Thyroid gland (tissue), 4 donors: ENCODE measurements around the gene LRRC10. TPM values are rescaled to one million over a fixed set of nuclear protein-coding genes. Genes with fewer than 3 reads are reported as not detected.

Experiments
- DNase-seq, 2 donors: peaks; one replicate each; pipeline ENCODE4 v3.0.0-alpha.2; 2019
- H3K27ac ChIP-seq, 3 donors: fragments of 200-600 bp; sonication (generic); 1 replicate in 2 of 3; 2 replicates in 1 of 3; pipeline ENCODE4 v1.5.1; 2016 to 2019; ENCODE audit warnings: mild to moderate bottlenecking in 1 of 3, moderate library complexity in 1 of 3
- H3K27me3 ChIP-seq: fragments of 200-600 bp; sonication (generic); one replicate; pipeline ENCODE4 v1.5.1; 2019
- H3K36me3 ChIP-seq, 2 donors: fragments of 200-600 bp; sonication (generic); one replicate each; pipeline ENCODE4 v1.5.1; 2016 to 2019
- H3K4me1 ChIP-seq, 2 donors: fragments of 200-600 bp; sonication (generic); one replicate each; pipeline ENCODE4 v1.5.1; 2017 to 2019
- H3K4me3 ChIP-seq, 3 donors: fragments of 200-600 bp; sonication (generic); replicated peaks in 1 of 3; 1 replicate in 2 of 3; 2 replicates in 1 of 3; pipeline ENCODE4 v1.5.1; 2016; ENCODE audit warnings: mild to moderate bottlenecking in 1 of 3
- H3K9me3 ChIP-seq: fragments of 200-600 bp; sonication (generic); one replicate; pipeline ENCODE4 v1.5.1; 2017
- POLR2A ChIP-seq, 2 donors: fragments of 450-650 bp; IDR thresholded peaks; one replicate each; pipeline ENCODE4 v1.6.1; 2017; ENCODE audit warnings: antibody characterized with exemption in 2 of 2, mild to moderate bottlenecking in 2 of 2, moderate library complexity in 1 of 2
- WGBS, 2 donors: methylation state at CpG; one replicate each; pipeline ENCODE4 v1.1.5; 2017; 5-methylcytosine and 5-hydroxymethylcytosine counted together
- intact Hi-C: fragments of 100-400 bp; cut with DNase I; formaldehyde crosslinking; loops from one replicate; pipeline ENCODE4 v1.15.1; 2023
- total RNA-seq, 4 donors: library from RNA; depleted of rRNA; stranded (reverse); fragments of >200 nt; gene quantifications; one replicate each; pipeline ENCODE4 v1.2.3, GENCODE V29; 2016
- TF ChIP-seq, protein P1 (sequence below), 6 experiments: fragments of 200-600 bp in 3 of 6; fragments of 450-650 bp in 3 of 6; sonication (generic) in 3 of 6; IDR thresholded peaks; one replicate each; pipeline ENCODE4 v1.5.1; 2016 to 2019; ENCODE audit warnings: antibody characterized with exemption in 6 of 6, mild to moderate bottlenecking in 2 of 6, inconsistent platforms in 1 of 6, moderate library complexity in 1 of 6

Gene LRRC10
- total RNA-seq, 4 donors from 2014 or later: not detected

DNA sequence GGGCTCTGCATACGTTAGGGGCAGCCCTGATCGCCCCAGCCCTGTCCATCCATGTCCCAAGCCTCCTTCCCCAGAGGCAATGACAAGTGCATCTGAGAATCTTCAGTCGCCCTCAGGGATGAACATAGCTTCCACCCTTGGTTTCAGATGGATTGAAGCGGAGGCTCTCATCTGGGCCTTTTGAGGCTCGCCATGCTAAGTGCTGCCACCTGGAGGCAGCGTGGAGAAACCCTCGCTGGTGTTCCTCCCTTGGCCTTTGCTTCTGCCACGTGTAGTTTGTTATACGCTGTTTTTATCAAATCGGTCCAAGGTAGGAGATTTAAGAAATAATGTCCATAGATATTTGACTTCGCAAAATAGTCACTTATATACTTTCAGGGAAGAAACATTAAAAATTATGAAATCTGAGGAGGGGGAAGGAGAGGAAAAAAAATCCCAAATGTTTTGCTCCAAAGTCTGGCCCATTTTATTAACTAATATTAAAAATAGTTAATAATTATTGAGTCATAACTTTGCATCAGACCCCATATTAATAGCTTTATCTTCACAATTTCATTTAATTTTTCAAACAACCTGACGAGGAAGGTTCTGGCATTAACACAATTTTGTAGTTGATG lies 28.8 kb upstream of the LRRC10 start:
- peak; percentile 44 to 63 for DNase-seq
- Histone ChIP-seq H3K4me3 (no peak overlapping the region), H3K27me3 (no peaks in the 10 kb centered on the region), H3K36me3 (no peaks in the 10 kb centered on the region), H3K9me3 (no peaks in the 10 kb centered on the region), H3K4me1 (peaks cover 12 to 17% of the 10 kb centered on the region in 2 donors), H3K27ac (no peak overlapping the region)
- WGBS, 2 donors: 37 to 39% methylated on average over 12 of the region's 12 CpGs
- intact Hi-C loops: no loop called here
- TF ChIP-seq, protein P1, sequence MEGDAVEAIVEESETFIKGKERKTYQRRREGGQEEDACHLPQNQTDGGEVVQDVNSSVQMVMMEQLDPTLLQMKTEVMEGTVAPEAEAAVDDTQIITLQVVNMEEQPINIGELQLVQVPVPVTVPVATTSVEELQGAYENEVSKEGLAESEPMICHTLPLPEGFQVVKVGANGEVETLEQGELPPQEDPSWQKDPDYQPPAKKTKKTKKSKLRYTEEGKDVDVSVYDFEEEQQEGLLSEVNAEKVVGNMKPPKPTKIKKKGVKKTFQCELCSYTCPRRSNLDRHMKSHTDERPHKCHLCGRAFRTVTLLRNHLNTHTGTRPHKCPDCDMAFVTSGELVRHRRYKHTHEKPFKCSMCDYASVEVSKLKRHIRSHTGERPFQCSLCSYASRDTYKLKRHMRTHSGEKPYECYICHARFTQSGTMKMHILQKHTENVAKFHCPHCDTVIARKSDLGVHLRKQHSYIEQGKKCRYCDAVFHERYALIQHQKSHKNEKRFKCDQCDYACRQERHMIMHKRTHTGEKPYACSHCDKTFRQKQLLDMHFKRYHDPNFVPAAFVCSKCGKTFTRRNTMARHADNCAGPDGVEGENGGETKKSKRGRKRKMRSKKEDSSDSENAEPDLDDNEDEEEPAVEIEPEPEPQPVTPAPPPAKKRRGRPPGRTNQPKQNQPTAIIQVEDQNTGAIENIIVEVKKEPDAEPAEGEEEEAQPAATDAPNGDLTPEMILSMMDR (IDR thresholded peaks at IDR 0.05): peak; percentile 36 to 85 (median 56)
- no peak for TF ChIP-seq POLR2A (IDR thresholded peaks at IDR 0.05)

DNA sequence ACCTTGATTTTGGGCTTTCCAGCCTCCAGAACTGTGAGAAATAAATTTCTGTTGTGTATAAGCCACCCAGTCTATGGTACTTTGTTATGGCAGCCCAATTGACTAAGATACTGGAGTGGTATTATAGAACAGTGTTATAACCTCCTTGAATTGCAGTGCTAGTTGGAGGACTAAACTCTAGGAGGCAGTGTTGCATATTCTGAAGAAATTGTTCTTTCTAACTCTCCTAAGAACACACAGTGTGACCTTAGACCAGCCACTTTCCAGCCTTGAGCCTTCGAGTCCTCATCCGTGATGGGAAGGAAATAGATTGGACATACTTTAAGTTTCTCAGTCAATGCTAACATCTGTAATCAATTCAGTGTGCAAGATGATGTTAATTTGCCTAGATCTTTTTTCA lies 22.4 kb upstream of the LRRC10 start:
- H3K27ac ChIP-seq: no peak overlapping the region
- no peaks in the 10 kb centered on the region for H3K27me3 ChIP-seq
- DNase-seq: no peak
- TF ChIP-seq, protein P1 (IDR thresholded peaks at IDR 0.05): peak in 1 of 6 experiments; percentile 20
- TF ChIP-seq POLR2A (IDR thresholded peaks at IDR 0.05): no peak
- intact Hi-C loops: no loop called here
- WGBS, 2 donors: 95 to 100% methylated on average over 2 of the region's 2 CpGs
- no peaks in the 10 kb centered on the region for H3K9me3 ChIP-seq
- no peaks in the 10 kb centered on the region for H3K36me3 ChIP-seq
- H3K4me3 ChIP-seq: no peak overlapping the region
- no peaks in the 10 kb centered on the region for H3K4me1 ChIP-seq

DNA sequence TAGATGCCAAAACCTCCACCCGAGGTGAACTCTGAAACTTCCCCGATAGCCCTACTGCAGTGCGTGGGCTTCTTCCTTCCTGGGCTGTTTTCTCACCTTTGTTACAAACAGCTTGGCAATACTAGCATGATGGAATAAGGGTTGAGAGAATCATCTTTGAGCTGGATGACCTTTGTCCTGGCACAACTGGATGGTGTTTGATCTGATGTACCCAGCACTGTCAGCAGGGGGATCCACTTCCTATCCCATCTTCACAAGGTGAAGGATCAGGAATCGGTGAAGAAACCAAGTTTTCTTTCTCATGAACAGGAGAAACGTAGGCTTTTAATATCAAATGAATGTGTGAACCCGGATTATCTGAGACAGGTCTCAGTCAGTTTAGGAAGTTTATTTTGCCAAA lies 19.5 kb upstream of the LRRC10 start:
- intact Hi-C loops: no loop called here
- Histone ChIP-seq H3K27ac (no peak overlapping the region), H3K27me3 (no peaks in the 10 kb centered on the region), H3K36me3 (no peaks in the 10 kb centered on the region), H3K4me1 (no peaks in the 10 kb centered on the region), H3K4me3 (no peak overlapping the region), H3K9me3 (no peaks in the 10 kb centered on the region)
- 81 to 83% methylated on average over 6 of the region's 6 CpGs for WGBS, 2 donors
- TF ChIP-seq, protein P1 (IDR thresholded peaks at IDR 0.05): no peak
- TF ChIP-seq POLR2A (IDR thresholded peaks at IDR 0.05): no peak
- no peak for DNase-seq

DNA sequence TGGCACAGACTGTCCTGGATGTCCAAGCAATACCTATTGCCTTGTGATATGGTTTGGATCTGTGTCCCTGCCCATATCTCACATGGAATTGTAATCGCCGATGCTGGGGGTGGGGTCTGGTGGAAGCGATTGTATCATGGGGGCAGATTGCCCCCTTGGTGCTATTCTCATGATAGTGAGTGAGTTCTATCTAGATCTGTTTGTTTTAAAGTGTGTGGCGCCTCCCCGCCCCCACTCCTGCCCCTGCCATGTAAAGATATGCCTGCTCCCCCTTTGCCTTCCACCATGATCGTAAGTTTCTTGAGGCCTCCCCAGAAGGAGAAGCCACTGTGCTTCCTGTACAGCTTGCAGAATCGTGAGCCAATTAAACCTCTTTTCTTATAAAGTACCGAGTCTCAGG lies 16.8 kb upstream of the LRRC10 start:
- WGBS, 2 donors: 71 to 92% methylated on average over 8 of the region's 8 CpGs

GRCh38 chr12:69623970-69624369 lies 13.3 kb upstream of the LRRC10 start:
- no peaks in the 10 kb centered on the region for H3K9me3 ChIP-seq
- H3K27ac ChIP-seq: no peak overlapping the region
- 91 to 92% methylated on average over 13 of the region's 13 CpGs for WGBS, 2 donors
- no peak for DNase-seq
- H3K4me1 ChIP-seq: no peaks in the 10 kb centered on the region
- TF ChIP-seq POLR2A (IDR thresholded peaks at IDR 0.05): no peak
- TF ChIP-seq, protein P1 (IDR thresholded peaks at IDR 0.05): no peak
- H3K36me3 ChIP-seq: no peaks in the 10 kb centered on the region
- intact Hi-C loops: no loop called here
- H3K4me3 ChIP-seq: no peak overlapping the region
- H3K27me3 ChIP-seq: no peaks in the 10 kb centered on the region

More for the DNA sequence above, 16.8 kb upstream of the LRRC10 start:
- TF ChIP-seq, protein P1 (IDR thresholded peaks at IDR 0.05): no peak
- TF ChIP-seq POLR2A (IDR thresholded peaks at IDR 0.05): no peak
- H3K27me3 ChIP-seq: no peaks in the 10 kb centered on the region
- no peak overlapping the region for H3K4me3 ChIP-seq
- H3K27ac ChIP-seq: no peak overlapping the region
- H3K36me3 ChIP-seq: no peaks in the 10 kb centered on the region
- no peak for DNase-seq
- intact Hi-C loops: no loop called here
- no peaks in the 10 kb centered on the region for H3K4me1 ChIP-seq
- no peaks in the 10 kb centered on the region for H3K9me3 ChIP-seq
